ENCODE results near the gene FAM76A.
A peak's percentile ranks its signal among the peaks of the same experiment; 100 is the strongest.
"Not testable (repeated sequence)": the region's sequence is repeated elsewhere in the genome, so short reads cannot be mapped to it uniquely, and the experiment has no call there.

Gene FAM76A

DNA sequence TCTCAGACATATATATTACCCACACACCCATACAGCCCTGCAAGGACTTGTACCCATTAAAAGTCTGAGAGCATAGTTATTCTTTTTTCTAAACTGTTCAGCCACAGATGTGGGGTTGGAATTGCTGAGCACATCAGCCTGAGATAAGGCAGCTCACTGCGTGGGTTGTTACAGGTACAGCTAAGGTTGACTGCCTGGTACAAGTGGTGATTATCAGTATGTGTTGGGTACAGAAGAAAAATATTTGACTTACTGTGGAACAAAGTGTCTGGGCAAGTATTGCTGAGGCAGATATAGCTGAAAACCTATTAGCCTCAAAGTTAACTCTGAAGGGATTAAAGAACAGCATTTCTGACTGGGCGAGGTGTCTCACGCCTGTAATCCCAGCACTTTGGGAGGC is 52.3 kb downstream of the FAM76A start:
- no peak for DNase-seq (ENCODE audit: low spot score)

DNA sequence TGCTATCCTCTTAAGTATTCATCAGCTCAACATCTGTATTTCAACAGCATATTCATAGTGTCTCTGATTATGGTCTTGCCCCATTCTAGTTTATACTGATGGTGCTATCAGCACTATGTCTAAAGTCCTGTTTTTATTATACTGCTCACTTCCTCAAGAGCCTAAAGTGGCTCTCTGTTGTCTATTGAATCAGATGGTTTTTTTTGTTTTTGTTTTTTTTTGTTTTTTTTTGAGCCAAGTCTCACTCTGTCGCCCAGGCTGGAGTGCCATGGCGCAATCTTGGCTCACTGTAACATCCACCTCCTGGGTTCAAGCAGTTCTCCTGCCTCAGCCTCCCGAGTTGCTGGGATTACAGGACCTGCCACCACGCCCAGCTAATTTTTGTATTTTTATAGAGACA is 53.4 kb downstream of the FAM76A start:
- DNase-seq (ENCODE audit: low spot score): no peak

DNA sequence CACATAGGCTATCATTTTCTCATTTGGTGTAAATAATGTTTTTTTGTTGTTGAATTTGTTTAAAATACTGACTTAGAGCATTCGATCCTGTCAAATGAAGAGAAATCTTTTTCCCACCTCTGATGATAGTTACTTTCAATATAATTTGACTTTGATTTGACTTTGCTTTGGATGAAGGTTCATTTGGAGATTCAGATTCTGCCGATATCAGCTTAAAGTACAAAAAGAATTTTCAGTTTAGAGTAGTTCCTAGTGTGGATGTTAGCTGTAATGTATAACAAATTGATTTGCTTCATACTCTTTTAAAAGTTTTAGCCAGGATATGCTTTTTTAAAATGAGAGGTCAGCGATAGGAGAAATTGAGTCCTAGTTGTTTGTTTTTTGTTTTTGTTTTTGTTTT is 57.2 kb downstream of the FAM76A start:
- no peak for DNase-seq (ENCODE audit: low spot score)

DNA sequence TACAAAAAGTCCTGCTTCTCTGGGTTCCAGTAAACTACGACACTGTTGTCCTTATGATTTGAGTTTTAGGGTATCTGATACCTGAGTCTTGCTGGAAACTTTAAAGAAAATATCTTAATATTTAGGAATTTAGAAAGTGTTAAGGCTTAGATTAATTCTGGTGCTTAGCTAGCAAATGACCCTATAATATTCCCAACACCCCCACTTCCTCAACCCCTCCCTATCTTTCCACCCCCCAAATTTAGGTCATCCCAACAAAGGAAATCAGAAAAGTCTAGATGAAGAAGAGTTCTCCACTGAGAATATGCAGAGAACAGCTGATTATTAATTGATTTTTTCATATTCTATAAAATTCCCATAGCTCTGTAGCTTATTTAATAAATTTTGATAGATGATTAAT is 58.9 kb downstream of the FAM76A start:
- no peak for DNase-seq (ENCODE audit: low spot score)

DNA sequence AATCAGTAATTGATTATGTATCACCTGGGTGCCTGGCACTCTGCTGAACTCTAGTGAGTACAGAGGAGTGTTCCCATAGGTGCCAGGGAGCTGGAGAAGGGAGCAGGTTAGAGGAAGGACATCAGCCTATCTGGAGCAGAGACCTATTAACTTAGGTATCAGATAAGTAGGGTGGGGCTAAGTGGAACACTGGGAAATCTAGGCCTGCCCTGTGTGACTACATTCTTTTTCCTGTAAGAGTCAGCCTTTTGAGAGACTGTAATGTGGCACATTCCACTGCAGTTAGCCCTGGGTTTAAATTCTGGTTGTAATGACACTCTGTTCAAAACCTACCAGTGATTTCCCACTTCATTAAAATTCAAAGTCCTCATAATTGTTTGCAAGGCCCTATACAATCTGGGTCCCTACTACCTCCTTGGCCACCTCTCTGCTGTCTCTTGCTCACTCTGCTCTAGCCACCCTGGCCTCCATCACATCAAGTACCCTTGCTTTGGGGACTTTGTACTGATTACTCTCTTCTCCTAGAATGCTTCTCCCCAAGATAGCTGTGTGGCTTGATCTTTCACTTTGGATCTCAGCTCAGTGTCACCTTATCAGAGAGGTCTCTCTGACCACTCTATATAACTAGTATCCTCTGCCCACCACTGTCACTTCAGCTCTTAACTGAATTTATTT is 60.2 kb downstream of the FAM76A start:
- peak; percentile 28 for DNase-seq (ENCODE audit: low spot score)

DNA sequence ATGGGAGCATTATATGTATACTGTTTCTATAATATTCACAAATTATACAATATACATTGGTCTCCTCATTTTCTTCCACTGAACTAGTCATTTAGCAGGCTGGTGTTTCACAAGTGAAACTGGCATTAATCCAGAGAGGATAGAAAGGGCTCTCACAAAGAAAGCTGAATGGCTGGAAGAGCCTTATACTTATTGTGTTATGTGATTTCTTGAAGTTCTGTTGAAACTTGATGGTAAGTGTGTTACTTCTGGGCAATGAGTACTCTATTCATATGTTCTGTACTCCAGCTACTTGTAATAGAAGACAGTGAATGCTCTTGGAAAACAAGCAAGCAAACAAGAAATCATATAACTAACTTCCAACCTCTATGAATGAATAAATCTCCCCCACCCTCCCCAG is 62.1 kb downstream of the FAM76A start:
- DNase-seq (ENCODE audit: low spot score): no peak

DNA sequence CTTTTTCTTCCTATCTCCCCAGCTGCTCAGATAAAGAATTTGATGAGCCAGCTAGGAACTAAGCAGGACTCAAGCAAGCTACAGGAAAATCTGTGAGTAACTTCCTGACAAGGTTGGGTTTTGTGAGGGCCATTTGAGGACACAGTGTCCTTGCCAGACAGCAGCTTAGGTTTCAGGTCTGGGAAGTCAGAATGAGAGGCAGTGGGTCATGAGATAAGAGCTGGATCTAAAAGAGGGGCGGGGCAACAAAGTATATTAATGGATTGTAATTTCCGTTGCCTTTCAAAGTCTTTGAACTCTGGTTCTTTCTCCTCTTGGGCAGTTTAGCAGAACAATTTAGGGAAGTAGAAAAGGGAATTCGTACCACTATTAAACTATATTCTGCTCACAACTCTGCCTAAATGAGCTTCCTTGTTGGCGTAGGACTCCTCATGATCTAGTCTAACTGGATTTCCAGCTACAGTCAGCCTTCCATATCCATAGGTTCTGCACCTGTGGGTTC is 63.8 kb downstream of the FAM76A start:
- no peak for DNase-seq (ENCODE audit: low spot score)

DNA sequence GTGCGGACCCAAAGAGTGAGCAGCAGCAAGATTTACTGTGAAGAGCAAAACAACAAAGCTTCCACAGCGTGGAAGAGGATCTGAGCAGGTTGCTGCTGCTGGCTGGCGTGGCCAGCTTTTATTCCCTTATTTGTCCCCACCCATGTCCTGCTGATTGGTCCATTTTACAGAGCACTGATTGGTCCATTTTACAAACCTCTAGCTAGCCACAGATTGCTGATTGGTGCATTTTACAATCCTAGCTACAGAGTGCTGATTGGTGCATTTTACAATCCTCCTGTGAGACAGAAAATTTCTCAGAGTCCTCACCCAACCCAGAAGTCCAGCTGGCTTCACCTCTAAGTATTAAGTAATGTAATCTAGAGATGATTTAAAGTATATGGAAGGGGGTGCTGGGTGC is 64.5 kb downstream of the FAM76A start:
- DNase-seq (ENCODE audit: low spot score): not testable (repeated sequence)

DNA sequence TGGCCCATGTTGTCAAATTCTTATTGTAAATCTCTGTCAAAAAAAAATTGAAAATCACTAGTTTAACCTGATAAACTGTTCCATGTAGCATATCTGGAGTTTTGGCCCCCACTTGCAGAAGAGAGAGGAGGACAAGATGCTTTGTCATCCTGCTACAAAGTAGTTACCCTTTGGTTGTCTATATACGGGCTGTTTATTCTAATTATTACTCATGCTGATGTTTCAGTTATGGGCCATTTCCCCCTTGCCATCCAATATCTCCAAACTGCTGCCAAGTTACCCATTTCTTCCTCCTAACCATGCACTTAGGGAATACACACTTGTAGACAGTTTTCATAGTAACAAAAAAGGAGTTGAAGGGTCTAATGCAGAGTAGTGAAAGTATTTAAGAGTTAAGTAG is 69.8 kb downstream of the FAM76A start:
- no peak for DNase-seq (ENCODE audit: low spot score)

DNA sequence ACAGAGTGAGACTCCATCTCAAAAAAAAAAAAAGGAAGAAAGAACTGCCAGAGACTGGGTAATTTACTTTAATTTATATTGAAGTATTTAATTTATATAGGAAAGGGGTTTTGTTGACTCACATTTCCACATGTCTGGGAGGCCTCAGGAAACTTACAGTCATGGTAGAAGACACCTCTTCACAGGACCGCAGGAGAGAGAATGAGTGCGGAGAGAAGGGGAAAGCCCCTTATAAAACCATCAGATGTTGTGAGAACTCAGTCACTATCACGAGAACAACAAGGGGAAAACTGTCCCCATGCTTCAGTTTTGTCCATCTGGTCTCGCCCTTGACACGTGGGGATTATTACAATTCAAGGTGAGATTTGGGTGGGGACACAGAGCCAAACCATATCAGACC is 79.0 kb downstream of the FAM76A start:
- DNase-seq (ENCODE audit: low spot score): no peak

DNA sequence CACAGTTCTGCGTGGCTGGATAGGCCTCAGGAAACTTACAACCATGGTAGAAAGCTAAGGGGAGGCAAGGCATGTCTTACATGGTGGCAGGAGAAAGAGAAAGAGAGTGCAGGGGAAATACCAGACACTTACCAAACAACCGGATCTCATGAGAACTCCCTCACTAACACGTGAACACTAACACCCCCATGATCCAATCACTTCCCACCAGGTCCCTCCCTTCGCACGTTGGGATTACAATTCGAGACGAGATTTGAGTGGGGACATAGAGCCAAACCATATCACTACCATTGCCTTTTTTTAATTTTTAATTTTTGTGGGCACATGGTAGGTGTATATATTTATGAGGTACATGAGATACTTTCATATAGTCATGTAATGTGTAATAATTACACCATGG is 81.0 kb downstream of the FAM76A start:
- DNase-seq (ENCODE audit: low spot score): no peak

DNA sequence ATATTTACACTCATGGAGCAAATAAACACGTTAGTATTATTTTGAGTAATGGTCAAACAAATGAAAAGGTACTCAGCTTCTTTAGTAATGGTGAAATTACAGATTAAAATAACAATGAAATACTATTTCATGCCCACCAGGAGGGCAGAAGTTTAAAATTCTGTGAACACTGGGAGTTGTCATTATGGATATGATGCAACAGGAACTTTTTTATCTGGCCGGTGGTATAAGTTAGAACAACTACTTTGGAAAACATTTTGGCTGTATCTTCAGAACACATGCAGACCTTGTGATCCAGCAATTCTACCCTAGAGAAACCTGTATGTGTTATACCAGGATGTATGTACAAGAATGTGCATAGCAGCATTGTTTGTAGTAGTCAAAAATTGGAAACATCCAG is 81.6 kb downstream of the FAM76A start:
- DNase-seq (ENCODE audit: low spot score): no peak

DNA sequence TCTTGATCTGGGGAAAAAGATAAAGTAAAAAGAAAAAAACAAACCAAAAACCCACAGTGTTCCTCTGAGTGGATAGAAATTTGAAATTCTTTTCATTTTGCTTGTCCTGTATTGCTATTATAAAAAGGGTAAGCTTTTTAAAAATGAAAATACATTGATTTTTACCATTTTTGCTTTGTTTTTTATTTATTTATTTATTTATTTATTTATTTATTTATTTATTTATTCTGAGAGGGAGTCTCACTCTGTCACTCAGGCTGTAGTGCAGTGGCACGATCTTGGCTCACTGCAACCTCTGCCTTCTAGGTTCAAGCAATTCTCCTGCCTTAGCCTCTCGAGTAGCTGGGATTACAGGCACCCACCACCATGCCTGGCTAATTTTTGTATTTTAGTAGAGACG is 82.4 kb downstream of the FAM76A start:
- not testable (repeated sequence) for DNase-seq (ENCODE audit: low spot score)

DNA sequence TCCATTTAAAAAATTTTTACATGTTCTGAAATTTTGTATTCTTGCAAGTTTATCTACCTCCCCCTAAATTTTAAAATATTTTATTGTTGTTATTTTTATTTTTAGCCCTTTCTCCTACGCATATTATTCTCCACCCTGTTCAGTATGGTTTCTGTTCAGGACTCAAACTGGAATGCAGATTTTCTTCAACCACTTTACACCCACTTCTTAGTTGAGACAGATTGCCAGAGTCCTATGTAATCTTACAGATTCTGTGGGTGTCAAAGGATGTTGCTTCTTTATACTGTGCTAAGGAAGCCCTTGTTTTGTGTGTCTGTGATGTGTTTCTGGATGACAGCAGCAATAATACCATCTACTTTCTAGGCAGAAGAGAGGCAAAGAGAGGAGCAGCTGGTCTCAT is 84.1 kb downstream of the FAM76A start:
- DNase-seq (ENCODE audit: low spot score): no peak

DNA sequence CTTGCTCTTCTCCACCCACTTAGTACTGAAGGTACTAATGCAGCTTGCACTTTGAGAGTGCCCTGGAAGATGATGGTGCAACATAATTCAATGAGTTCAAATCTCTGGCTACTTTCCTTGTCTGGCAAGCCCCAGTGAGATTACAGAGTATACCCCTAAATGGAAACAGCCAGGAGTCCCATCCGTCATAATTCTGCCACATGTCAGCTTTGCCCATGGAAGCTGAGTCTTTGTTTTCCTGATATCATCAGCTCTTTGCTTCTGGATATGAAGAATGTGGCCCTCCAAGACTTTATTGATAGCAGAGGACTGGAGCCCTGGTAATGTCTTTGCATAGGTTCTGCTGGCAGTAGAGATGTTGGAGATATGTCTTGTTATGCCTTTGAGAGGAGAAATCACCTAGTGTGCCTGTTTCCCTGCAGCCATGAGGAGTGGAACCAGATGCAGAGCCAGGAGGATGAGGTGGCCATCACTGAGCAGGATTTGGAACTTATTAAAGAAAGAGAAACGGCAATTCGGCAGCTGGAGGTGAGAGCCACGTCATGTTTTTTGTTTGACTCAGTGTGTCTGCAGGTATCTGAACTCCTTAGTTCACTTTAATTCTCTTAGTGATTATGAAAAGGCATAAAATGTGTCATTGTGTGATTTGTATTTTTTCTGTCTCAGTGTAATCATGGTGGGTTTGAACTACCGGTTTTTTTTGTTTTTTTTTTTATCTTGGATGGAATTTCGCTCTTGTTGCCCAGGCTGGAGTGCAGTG is 86.2 kb downstream of the FAM76A start:
- DNase-seq (ENCODE audit: low spot score): no peak

Measured in iPS-NIHi11 (cell line).